Lower leg skin (tissue), 4 donors: ENCODE results near the gene BRD1. TPM values are rescaled to one million over a fixed set of nuclear protein-coding genes. Genes with fewer than 3 reads are reported as not detected.

Source experiments
- DNase-seq, 2 donors: peaks; one replicate each; pipeline ENCODE4 v3.0.0-alpha.2; 2019; ENCODE audit warnings: low spot score in 2 of 2
- H3K4me3 ChIP-seq: fragments of 200-600 bp; sonication (generic); 2 replicates; pipeline ENCODE4 v1.5.1; 2017; ENCODE audit warnings: mild to moderate bottlenecking, low read depth; ENCODE audit not compliant: poor library complexity, severe bottlenecking
- CTCF ChIP-seq, 3 donors: fragments of 450-650 bp; IDR thresholded peaks; one replicate each; pipeline ENCODE4 v1.5.1; 2016; ENCODE audit warnings: antibody characterized with exemption in 3 of 3, mild to moderate bottlenecking in 3 of 3, moderate library complexity in 2 of 3
- POLR2A ChIP-seq, 2 donors: fragments of 450-650 bp; IDR thresholded peaks; one replicate each; pipeline ENCODE4 v1.6.1; 2016 to 2017; ENCODE audit warnings: antibody characterized with exemption in 2 of 2, mild to moderate bottlenecking in 1 of 2, moderate library complexity in 1 of 2
- WGBS, 2 donors: methylation state at CpG; one replicate each; pipeline ENCODE4 v1.1.5; 2018; 5-methylcytosine and 5-hydroxymethylcytosine counted together
- intact Hi-C: fragments of 100-400 bp; cut with DNase I; formaldehyde crosslinking; loops from one replicate; pipeline ENCODE4 v1.15.0; 2023; ENCODE audit warnings: low total_unique reads
- total RNA-seq, 4 donors: library from RNA; depleted of rRNA; stranded (reverse); fragments of >200 nt; gene quantifications; one replicate each; pipeline ENCODE4 v1.1.0, GENCODE V29; 2016

The BRD1 gene
- total RNA-seq, 4 donors from 2014 or later: 64.8 to 104 (median 89.8) TPM

GRCh38 chr22:49724893-49725489, 102.7 kb downstream of the BRD1 start:
- WGBS, 2 donors: 19 to 40% methylated on average over 2 to 36 of the region's 41 CpGs
- no peak overlapping the region for H3K4me3 ChIP-seq
- intact Hi-C loops: no loop called here
- peak in 1 of 2 donors; percentile 86 for DNase-seq
- TF ChIP-seq POLR2A (IDR thresholded peaks at IDR 0.05) (no peak), CTCF (IDR thresholded peaks at IDR 0.05) (no peak)

GRCh38 chr22:49724030-49724892, 103.4 kb downstream of the BRD1 start:
- no peak for TF ChIP-seq CTCF (IDR thresholded peaks at IDR 0.05)
- no peak for TF ChIP-seq POLR2A (IDR thresholded peaks at IDR 0.05)
- WGBS, 2 donors: 45 to 53% methylated on average over 46 to 50 of the region's 54 CpGs
- no peak overlapping the region for H3K4me3 ChIP-seq
- DNase-seq: peak in 1 of 2 donors; percentile 76
- intact Hi-C loops: no loop called here

- intact Hi-C loops: no loop called here
- no peak overlapping the region for H3K4me3 ChIP-seq
- DNase-seq: peak in 1 of 2 donors; percentile 69
- no peak for TF ChIP-seq POLR2A (IDR thresholded peaks at IDR 0.05)
- no peak for TF ChIP-seq CTCF (IDR thresholded peaks at IDR 0.05)
- WGBS, 2 donors: 91 to 92% methylated on average over 12 to 14 of the region's 14 CpGs
Measured at GRCh38 chr22:49723478-49724029, 104.1 kb downstream of the BRD1 start.

Other genes starting within 250 kb of the BRD1 start
- 10 to 100 TPM in 1 of 4 donors, 1 to 10 TPM in 3; 8.6 to 11.6 (median 9.6) TPM for gene ZBED4, start 26.0 kb upstream of the BRD1 start, total RNA-seq
- 10 to 100 TPM in 3 of 4 donors, 1 to 10 TPM in 1; 7.5 to 25.6 (median 16.1) TPM for gene ALG12, start 90.6 kb upstream of the BRD1 start, total RNA-seq
- gene CRELD2, start 90.8 kb upstream of the BRD1 start, total RNA-seq: 10 to 100 TPM in 3 of 4 donors, 1 to 10 TPM in 1; 9.1 to 28.0 (median 18.0) TPM
- 100 to 1,000 TPM; 149 to 181 (median 163) TPM for gene PIM3, start 132.9 kb upstream of the BRD1 start, total RNA-seq
- not detected for gene IL17REL, start 184.9 kb upstream of the BRD1 start, total RNA-seq
- not detected for gene TTLL8, start 230.4 kb upstream of the BRD1 start, total RNA-seq